IMR-90 (cell line): ENCODE results near the gene ZCCHC3.

Source experiments
- CHD1 ChIP-seq: IDR thresholded peaks from 2 replicates; pipeline ENCODE4 v1.6.1; 2012; ENCODE audit warnings: low read depth, low read length, improper control_type of control experiment
- CTCF ChIP-seq: conservative IDR thresholded peaks from 2 replicates; pipeline ENCODE4 v1.5.1; 2012; ENCODE audit warnings: mild to moderate bottlenecking, low read depth, low read length, improper control_type of control experiment
- FOS ChIP-seq: fragments of 150-350 bp; IDR thresholded peaks from 2 replicates; pipeline ENCODE4 v1.6.1; 2016; ENCODE audit warnings: low read depth, low read length
- MAFK ChIP-seq: IDR thresholded peaks from 2 replicates; pipeline ENCODE4 v1.6.1; 2012; ENCODE audit warnings: low read depth, low read length, improper control_type of control experiment
- MXI1 ChIP-seq: IDR thresholded peaks from 2 replicates; pipeline ENCODE4 v1.6.1; 2012; ENCODE audit warnings: low read depth, mild to moderate bottlenecking, low read length, moderate library complexity, borderline replicate concordance
- POLR2A ChIP-seq: IDR thresholded peaks from 2 replicates; pipeline ENCODE4 v1.6.1; 2012; ENCODE audit warnings: mild to moderate bottlenecking, low read depth, low read length
- RAD21 ChIP-seq: IDR thresholded peaks from 2 replicates; pipeline ENCODE4 v1.6.1; 2012; ENCODE audit warnings: low read length, improper control_type of control experiment
- RCOR1 ChIP-seq: IDR thresholded peaks from 2 replicates; pipeline ENCODE4 v1.6.1; 2012; ENCODE audit warnings: mild to moderate bottlenecking, low read length, improper control_type of control experiment; ENCODE audit not compliant: insufficient replicate concordance
- USF2 ChIP-seq: fragments of 150-350 bp; IDR thresholded peaks from 2 replicates; pipeline ENCODE4 v1.6.1; 2017; ENCODE audit warnings: mild to moderate bottlenecking, antibody characterized with exemption, low read length, low read depth

- TF ChIP-seq MXI1 (no peak), CTCF (peak; percentile 89), POLR2A (no peak), CHD1 (no peak), MAFK (no peak), RAD21 (peak; percentile 82), FOS (no peak), USF2 (no peak), RCOR1 (no peak)
Measured at GRCh38 chr20:266596-267562, 30.5 kb upstream of the ZCCHC3 start.
